HPDE6-E6E7 (cell line): ENCODE results near the gene OLR1.
"Not testable (repeated sequence)": the region's sequence is repeated elsewhere in the genome, so short reads cannot be mapped to it uniquely, and the experiment has no call there.

Experiments used
- DNase-seq: peaks from one replicate; pipeline ENCODE4 v3.0.0; 2011; ENCODE audit warnings: missing footprints; ENCODE audit errors: extremely low spot score

Gene OLR1

GRCh38 chr12:10171973-10172728 lies at the start of gene OLR1:
Gene OLR1 (minus strand): TSS chr12:10172132. CDS start chr12:10172077, 55 bp downstream.
- DNase-seq, result no peak

GRCh38 chr12:10220398-10221077 lies 48.6 kb upstream of the OLR1 start:
- DNase-seq, result no peak

- DNase-seq, result no peak
Measured at GRCh38 chr12:10218021-10218420, 46.1 kb upstream of the OLR1 start.

- not testable (repeated sequence) for DNase-seq
Measured at GRCh38 chr12:10215946-10216345, 44.0 kb upstream of the OLR1 start.

- DNase-seq, result no peak
Measured at GRCh38 chr12:10215436-10215835, 43.5 kb upstream of the OLR1 start.

GRCh38 chr12:10214895-10215267 lies 42.9 kb upstream of the OLR1 start:
- no peak for DNase-seq

- no peak for DNase-seq
Measured at GRCh38 chr12:10214136-10214894, 42.4 kb upstream of the OLR1 start.

- DNase-seq, result no peak
Measured at GRCh38 chr12:10213168-10214135, 41.5 kb upstream of the OLR1 start.

- DNase-seq, result peak; percentile 70
Measured at GRCh38 chr12:10212739-10213131, 40.8 kb upstream of the OLR1 start, which contains the start of gene GABARAPL1. Gene GABARAPL1 (plus strand): TSS chr12:10212877. CDS start chr12:10213130, 253 bp downstream.

- DNase-seq, result peak; percentile 97
Measured at GRCh38 chr12:10211940-10212738, 40.2 kb upstream of the OLR1 start.

- DNase-seq, result no peak
Measured at GRCh38 chr12:10211101-10211939, 39.4 kb upstream of the OLR1 start.

GRCh38 chr12:10210225-10210624 lies 38.3 kb upstream of the OLR1 start:
- no peak for DNase-seq

- DNase-seq, result no peak
Measured at GRCh38 chr12:10207136-10207535, 35.2 kb upstream of the OLR1 start.

- no peak for DNase-seq
Measured at GRCh38 chr12:10205220-10205807, 33.4 kb upstream of the OLR1 start.

GRCh38 chr12:10204495-10204894 lies 32.6 kb upstream of the OLR1 start:
- not testable (repeated sequence) for DNase-seq

- no peak for DNase-seq
Measured at GRCh38 chr12:10197879-10198278, 25.9 kb upstream of the OLR1 start.

GRCh38 chr12:10196210-10196609 lies 24.3 kb upstream of the OLR1 start:
- no peak for DNase-seq

- DNase-seq, result no peak
Measured at GRCh38 chr12:10194160-10194670, 22.3 kb upstream of the OLR1 start.

GRCh38 chr12:10191865-10192264 lies 19.9 kb upstream of the OLR1 start:
- no peak for DNase-seq
